ENCODE measurements around the gene PSMB4. TPM values are rescaled to one million over a fixed set of nuclear protein-coding genes. Genes with fewer than 3 reads are reported as not detected.
A peak's percentile ranks its signal among the peaks of the same experiment; 100 is the strongest.

PSMB4 gene
- total RNA-seq, 1 donor from 2014 or later = 322 TPM

DNA sequence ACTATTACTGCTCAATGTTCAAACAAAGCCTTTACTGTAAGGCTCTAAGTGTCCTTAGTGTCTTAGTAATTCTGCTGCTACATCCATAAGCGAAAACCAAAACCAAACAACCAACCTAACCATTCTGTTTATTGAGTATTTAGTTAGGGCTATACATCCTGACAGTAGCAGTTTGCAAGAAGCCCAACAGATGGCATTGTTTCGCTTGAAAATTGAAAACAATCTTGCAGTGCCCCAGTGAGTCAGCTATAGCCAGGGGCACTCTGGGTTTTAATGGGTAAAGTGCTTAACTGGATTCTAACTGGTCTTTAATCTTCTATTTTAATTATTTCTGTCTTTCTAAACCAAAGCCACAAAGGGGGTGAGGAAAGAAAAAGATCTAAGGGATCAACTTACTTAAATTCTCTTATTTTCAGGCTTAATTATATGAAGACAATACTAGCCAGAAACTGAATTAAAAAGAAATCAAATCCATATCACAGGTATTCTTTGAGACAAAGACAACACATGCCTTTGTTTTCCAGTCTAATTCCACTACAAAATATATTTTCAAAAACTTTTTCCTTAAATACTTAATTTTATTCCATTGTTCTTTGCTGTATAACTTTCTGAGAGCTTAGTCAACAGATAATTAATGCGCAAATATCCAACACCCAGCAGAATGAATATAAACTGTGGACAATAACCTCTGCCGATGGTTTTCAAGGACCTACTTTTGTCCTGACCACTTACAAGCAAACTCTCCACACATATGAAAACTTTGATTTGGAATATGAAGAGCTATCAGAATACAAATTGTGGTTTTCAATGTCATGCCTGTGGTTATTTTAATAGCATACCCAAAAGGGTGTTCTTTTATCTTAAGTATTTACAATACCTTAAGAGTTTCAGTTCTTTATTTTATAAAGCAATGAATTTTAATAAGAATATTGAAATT lies 44.7 kb downstream of the PSMB4 start:
- H3K36me3 Mint-ChIP-seq (ENCODE audit: low read depth, unreplicated experiment) = no peaks in the 10 kb centered on the region
- no peaks in the 10 kb centered on the region for H3K9me3 Mint-ChIP-seq (ENCODE audit: unreplicated experiment)
- H3K4me1 Mint-ChIP-seq (ENCODE audit: unreplicated experiment) = peaks cover 3% of the 10 kb centered on the region
- H3K4me3 Mint-ChIP-seq (ENCODE audit: unreplicated experiment) = no peak overlapping the region
- TF ChIP-seq, protein P1, sequence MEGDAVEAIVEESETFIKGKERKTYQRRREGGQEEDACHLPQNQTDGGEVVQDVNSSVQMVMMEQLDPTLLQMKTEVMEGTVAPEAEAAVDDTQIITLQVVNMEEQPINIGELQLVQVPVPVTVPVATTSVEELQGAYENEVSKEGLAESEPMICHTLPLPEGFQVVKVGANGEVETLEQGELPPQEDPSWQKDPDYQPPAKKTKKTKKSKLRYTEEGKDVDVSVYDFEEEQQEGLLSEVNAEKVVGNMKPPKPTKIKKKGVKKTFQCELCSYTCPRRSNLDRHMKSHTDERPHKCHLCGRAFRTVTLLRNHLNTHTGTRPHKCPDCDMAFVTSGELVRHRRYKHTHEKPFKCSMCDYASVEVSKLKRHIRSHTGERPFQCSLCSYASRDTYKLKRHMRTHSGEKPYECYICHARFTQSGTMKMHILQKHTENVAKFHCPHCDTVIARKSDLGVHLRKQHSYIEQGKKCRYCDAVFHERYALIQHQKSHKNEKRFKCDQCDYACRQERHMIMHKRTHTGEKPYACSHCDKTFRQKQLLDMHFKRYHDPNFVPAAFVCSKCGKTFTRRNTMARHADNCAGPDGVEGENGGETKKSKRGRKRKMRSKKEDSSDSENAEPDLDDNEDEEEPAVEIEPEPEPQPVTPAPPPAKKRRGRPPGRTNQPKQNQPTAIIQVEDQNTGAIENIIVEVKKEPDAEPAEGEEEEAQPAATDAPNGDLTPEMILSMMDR (IDR thresholded peaks at IDR 0.05; ENCODE audit: unreplicated experiment) = peak; percentile 48
- peak; percentile 62 for DNase-seq (ENCODE audit: low spot score)
- no peaks in the 10 kb centered on the region for H3K27me3 Mint-ChIP-seq (ENCODE audit: unreplicated experiment)
- H3K27ac Mint-ChIP-seq (ENCODE audit: unreplicated experiment) = no peak overlapping the region

DNA sequence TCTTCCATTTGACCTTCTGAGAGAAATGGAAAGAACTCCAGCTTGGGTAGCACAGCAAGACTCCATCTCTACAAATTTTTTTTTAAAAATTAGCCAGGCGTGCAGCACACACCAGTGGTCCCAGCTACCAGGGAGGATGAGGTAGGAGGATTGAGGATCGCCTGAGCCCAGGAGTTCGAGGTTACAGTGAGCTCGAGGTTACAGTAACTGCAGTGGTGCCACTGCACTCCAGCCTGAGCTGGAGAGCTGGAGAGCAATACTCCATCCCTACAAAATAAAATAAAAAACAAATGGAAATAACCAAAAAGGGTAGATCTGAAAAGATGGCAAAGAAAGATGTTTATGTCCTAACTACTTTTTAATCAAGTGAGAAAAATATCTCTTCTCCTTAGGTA lies 45.4 kb downstream of the PSMB4 start:
- Mint-ChIP-seq H3K4me3 (ENCODE audit: unreplicated experiment) (no peak overlapping the region), H3K9me3 (ENCODE audit: unreplicated experiment) (no peaks in the 10 kb centered on the region), H3K27ac (ENCODE audit: unreplicated experiment) (no peak overlapping the region), H3K4me1 (ENCODE audit: unreplicated experiment) (peaks cover 3% of the 10 kb centered on the region), H3K36me3 (ENCODE audit: low read depth, unreplicated experiment) (no peaks in the 10 kb centered on the region), H3K27me3 (ENCODE audit: unreplicated experiment) (no peaks in the 10 kb centered on the region)
- TF ChIP-seq, protein P1 (IDR thresholded peaks at IDR 0.05; ENCODE audit: unreplicated experiment) = no peak
- DNase-seq (ENCODE audit: low spot score) = no peak

DNA sequence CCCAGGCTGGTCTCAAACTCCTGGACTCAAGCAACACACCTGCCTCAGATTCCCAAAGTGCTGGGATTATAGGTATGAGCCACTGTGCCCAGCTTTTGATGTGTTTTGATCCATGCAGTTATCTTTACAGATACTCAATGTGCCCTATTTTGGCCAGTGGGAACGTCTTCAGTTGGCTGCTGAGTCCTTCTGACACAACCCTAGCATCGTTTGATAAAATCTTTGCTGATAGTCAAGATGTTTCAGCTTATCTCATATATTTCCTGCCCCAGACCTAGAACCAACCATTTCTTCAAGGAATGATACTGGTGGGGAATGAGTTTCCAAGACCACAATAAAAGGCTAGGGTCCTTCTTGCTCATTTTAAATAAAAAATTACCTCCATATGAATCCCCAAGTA lies 48.3 kb downstream of the PSMB4 start:
- no peak overlapping the region for H3K27ac Mint-ChIP-seq (ENCODE audit: unreplicated experiment)
- peaks cover 3% of the 10 kb centered on the region for H3K4me1 Mint-ChIP-seq (ENCODE audit: unreplicated experiment)
- DNase-seq (ENCODE audit: low spot score) = no peak
- H3K4me3 Mint-ChIP-seq (ENCODE audit: unreplicated experiment) = no peak overlapping the region
- peaks cover 4% of the 10 kb centered on the region for H3K36me3 Mint-ChIP-seq (ENCODE audit: low read depth, unreplicated experiment)
- H3K27me3 Mint-ChIP-seq (ENCODE audit: unreplicated experiment) = no peaks in the 10 kb centered on the region
- TF ChIP-seq, protein P1 (IDR thresholded peaks at IDR 0.05; ENCODE audit: unreplicated experiment) = no peak
- H3K9me3 Mint-ChIP-seq (ENCODE audit: unreplicated experiment) = no peaks in the 10 kb centered on the region

Other genes starting within 250 kb of the PSMB4 start
- 1.6 TPM for gene TNFAIP8L2, start 242.9 kb upstream of the PSMB4 start, total RNA-seq (ENCODE audit: unreplicated experiment)
- gene LYSMD1, start 233.7 kb upstream of the PSMB4 start, total RNA-seq (ENCODE audit: unreplicated experiment) = 7.5 TPM
- 48.3 TPM for gene SCNM1, start 233.4 kb upstream of the PSMB4 start, total RNA-seq (ENCODE audit: unreplicated experiment)
- gene TMOD4, start 223.6 kb upstream of the PSMB4 start, total RNA-seq (ENCODE audit: unreplicated experiment) = 1.1 TPM
- gene VPS72, start 209.4 kb upstream of the PSMB4 start, total RNA-seq (ENCODE audit: unreplicated experiment) = 83.5 TPM
- 75.9 TPM for gene PIP5K1A, start 201.0 kb upstream of the PSMB4 start, total RNA-seq (ENCODE audit: unreplicated experiment)
- gene PSMD4, start 144.8 kb upstream of the PSMB4 start, total RNA-seq (ENCODE audit: unreplicated experiment) = 186 TPM
- gene ZNF687, start 117.3 kb upstream of the PSMB4 start, total RNA-seq (ENCODE audit: unreplicated experiment) = 29.9 TPM
- 50.3 TPM for gene PI4KB, start 72.2 kb upstream of the PSMB4 start, total RNA-seq (ENCODE audit: unreplicated experiment)
- 51.6 TPM for gene RFX5, start 52.3 kb upstream of the PSMB4 start, total RNA-seq (ENCODE audit: unreplicated experiment)
- 15.6 TPM for gene SELENBP1, start 26.9 kb upstream of the PSMB4 start, total RNA-seq (ENCODE audit: unreplicated experiment)
- 132 TPM for gene POGZ, start 59.9 kb downstream of the PSMB4 start, total RNA-seq (ENCODE audit: unreplicated experiment)
- 50.7 TPM for gene CGN, start 111.8 kb downstream of the PSMB4 start, total RNA-seq (ENCODE audit: unreplicated experiment)
- 11.2 TPM for gene TUFT1, start 140.7 kb downstream of the PSMB4 start, total RNA-seq (ENCODE audit: unreplicated experiment)
- 28.9 TPM for gene SNX27, start 212.5 kb downstream of the PSMB4 start, total RNA-seq (ENCODE audit: unreplicated experiment)